NCI-H510A (cell line): ENCODE data around the gene ATP8A2.
"Not testable (repeated sequence)": the region's sequence is repeated elsewhere in the genome, so short reads cannot be mapped to it uniquely, and the experiment has no call there.

ENCODE experiments used
- DNase-seq: peaks from one replicate; lab custom pipeline; 2025; lab: John Stamatoyannopoulos, UW

Gene ATP8A2

DNA sequence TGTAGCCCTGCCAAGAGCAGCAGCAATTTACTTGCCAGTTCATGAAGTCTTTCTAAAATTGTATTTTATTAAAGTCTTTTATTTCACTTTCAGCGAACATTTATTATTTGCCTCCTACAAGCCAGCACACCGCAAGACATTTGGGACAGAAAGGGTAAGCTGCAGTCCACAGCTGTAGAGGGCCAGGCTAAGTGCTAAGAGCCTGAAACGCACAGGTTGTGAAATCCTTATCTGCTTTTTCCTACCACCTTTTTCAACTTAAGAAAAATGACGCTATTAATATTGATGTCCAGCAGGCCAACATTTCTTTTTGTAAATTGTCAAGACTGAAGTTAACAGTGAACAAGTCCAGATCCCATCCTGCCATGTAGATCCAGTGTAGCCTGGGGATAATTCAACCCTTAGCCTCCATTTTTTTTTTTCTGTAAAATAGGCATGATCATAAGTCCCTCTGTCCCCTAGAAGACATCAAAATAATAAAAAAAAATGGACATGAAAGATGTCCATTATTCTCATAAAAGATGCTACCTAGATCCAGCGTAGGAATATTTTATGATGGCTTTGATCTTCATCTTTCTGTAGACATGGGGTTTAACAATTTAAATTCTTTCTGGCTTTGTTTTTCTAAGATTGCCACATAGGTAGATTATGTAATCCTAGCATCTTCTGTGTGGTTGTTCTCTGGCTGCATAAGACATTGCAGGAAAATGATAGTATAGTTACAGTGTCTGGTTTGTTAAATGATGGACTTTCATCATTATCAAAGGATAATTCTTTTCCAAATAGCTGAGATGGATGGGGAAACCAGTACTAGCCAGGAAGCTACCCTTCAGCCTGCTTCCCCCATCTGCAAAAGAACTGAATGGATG, 551.7 kb downstream of the ATP8A2 start:
- no peak for DNase-seq

DNA sequence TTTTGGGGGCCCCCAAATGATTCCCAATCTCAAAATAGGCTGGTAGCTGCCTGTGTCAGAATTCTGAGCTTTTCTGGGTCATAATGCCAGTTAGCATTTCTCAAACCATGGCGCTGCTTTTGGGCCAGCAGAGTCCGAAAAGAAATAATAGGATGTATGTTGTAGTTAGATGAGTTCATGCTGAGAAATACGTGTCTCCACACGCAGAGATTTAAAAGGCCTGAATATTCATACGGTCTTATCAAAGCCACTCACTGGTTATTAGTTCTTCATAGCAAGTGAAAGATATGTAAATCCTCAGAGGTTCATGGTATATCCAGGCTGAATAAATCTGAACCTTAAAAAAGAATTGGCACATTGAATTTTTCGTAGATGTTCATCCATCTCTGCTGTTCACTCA, 555.6 kb downstream of the ATP8A2 start:
- DNase-seq, result no peak

GRCh38 chr13:25927932-25928331, 556.2 kb downstream of the ATP8A2 start:
- no peak for DNase-seq

- DNase-seq, result no peak
Observed at GRCh38 chr13:25928941-25929505, 557.2 kb downstream of the ATP8A2 start.

DNA sequence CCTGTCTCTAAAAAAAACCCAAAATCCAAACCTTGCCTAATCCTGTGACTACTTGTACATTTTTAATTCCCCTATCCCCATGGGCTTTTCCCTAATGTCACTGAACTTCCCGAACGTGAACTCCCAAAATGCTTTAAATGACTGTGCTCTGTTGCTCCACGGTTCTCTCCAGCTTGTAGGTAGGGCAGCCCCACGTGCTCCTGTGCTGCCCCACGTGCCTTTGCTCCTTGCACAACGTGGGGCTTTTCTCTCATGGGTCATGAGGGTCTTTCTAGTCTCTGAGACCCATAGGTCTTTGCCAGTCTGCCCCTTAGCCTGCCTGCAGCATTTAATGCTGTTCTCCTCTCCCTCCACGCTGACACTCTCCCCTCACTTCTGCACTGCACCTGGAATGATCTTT, 558.0 kb downstream of the ATP8A2 start:
- no peak for DNase-seq

GRCh38 chr13:25930653-25931052, 558.9 kb downstream of the ATP8A2 start:
- DNase-seq, result no peak

- no peak for DNase-seq
Observed at GRCh38 chr13:25932365-25932764, 560.6 kb downstream of the ATP8A2 start.

DNA sequence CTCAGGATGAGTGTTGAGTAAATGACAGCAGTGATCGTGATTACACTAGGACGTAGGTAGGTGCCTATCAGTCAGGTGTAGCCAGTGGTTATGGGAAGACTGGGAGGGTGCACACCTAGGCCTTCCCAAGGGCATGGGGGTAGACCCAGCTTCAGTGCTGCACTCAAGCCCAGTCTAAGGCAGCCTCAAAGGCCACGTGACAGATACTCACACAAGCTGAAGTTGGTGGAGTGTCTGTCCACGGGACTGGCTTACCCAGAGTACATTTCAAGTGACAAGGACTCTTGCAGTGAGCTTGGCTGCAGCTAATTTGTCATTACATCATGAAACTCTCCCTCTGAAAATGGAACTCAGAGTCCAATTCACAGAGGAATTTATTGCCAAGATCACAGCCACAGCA, 561.7 kb downstream of the ATP8A2 start:
- no peak for DNase-seq

- no peak for DNase-seq
Observed at GRCh38 chr13:25934127-25934526, 562.4 kb downstream of the ATP8A2 start.

DNA sequence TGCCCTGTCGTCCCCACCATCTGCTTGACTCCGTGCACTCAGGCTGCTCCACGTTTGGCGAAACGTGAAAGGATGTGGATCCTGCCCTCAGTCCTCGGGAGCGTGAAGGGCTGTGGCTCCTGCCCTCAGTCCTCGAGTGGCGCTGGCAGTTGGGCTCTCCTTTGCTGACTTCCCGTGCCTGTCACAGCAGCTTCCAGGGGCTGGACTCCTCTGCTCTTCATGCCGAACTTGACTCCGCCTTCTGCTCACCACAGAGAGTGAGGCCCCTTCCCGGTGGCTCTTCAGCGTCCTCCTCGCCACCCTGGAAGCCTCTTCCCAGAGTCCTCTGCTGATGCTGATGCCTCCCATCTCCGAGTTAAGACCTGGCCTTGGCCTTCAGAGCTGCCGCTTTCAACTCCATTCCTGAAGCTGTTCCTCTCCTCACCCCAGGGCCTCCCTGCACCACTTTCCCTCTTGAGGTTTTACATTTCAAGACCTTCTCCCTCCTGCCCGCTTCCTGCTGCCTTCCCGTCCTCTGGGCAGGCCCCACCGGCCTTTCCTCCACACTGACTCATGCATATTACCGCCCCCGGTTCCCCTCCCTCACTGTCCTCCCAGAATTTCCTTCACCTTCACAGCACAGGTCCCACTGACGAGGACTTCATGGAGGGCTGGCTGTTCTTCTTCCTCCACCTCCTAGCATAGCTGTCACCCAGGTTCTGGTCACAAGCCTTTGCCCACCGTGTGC, 568.4 kb downstream of the ATP8A2 start:
- no peak for DNase-seq

GRCh38 chr13:25943081-25943480, 571.3 kb downstream of the ATP8A2 start:
- no peak for DNase-seq

DNA sequence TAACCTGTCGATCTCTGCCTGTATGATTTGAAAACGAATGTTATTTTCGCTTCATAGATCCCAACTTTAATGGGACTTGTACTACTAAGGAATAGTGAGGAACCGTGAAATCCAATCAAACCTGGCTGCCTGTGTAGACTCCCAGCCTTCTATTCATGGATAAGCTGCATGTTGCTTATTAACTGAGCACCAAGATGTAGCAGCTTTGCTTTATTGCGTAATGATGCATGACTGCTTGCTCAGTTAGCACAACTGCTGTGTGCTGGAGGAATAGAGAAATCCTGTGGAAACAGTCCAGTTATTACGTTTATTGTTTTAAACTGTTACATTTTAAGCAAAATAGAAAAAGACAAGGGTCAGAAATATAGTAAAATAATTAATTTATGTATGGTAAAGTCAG, 571.9 kb downstream of the ATP8A2 start:
- no peak for DNase-seq

- DNase-seq, result no peak
Observed at GRCh38 chr13:25945596-25945995, 573.8 kb downstream of the ATP8A2 start.

DNA sequence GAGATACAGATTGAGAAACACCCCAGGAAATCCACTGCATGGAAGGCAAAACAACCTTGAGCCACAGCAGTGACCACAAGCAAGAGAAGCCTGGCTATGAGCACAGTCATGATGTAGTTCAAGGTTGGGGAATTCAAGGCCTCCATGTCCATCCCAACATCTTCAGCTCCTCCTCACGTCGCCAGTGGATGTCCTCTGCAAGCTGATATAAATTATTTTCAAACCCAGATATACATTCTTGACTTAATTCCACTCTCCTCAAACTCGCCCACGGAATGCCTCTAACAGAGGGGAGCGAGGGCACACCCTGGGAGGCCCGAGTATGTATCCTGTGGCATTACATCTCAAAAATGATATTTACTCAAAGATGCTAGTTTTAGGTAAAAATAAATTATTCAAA, 574.5 kb downstream of the ATP8A2 start:
- DNase-seq, result no peak

DNA sequence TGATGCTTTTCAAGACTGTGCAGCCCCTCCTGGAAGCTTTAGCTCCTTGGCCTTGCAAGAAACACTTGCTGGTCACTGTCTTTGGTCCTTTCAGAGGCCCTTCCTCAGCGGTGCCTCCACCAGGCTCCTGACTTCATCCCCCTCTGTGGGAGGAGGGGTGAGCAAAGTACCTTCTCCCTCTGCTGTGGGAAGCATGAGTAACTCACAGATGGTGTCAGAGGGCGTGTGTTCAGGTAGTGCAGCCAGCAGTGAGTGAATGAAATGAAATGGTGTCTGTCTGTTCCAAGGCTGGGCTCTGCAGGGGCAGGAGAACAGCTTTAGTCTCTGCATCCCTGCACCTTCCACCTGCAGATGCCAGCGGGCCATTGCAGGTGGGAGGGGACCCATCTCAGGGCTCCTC, 577.1 kb downstream of the ATP8A2 start:
- no peak for DNase-seq

GRCh38 chr13:25951831-25952230, 580.1 kb downstream of the ATP8A2 start:
- no peak for DNase-seq

DNA sequence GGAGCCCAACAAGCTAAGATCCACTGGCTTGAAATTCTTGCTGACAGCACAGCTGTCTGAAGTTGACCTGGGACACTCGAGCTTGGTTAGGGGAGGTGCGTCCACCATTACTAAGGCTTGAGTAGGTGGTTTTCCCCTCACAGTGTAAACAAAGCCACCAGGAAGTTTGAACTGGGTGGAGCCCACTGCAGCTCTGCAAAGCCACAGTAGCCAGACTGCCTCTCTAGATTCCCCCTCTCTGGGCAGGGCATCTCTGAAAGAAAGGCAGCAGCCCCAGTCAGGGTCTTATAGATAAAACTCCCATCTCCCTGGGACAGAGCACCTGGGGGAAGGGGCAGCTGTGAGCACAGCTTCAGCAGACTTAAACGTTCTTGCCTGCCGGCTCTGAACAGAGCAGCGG, 582.3 kb downstream of the ATP8A2 start:
- not testable (repeated sequence) for DNase-seq

DNA sequence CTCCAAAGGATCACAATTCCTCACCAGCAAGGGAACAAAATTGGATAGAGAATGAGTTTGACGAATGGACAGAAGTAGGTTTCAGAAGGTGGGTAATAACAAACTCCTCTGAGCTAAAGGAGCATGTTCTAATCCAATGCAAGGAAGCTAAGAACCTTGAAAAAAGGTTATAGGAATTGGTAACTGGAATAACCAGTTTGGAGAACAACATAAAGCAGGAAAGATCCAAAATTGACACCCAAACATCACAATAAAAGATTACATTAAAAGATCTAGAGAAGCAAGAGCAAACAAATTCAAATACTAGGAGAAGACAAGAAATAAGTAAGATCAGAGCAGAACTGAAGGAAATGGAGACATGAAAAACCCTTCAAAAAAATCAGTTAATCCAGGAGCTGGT, 583.2 kb downstream of the ATP8A2 start:
- DNase-seq, result not testable (repeated sequence)

DNA sequence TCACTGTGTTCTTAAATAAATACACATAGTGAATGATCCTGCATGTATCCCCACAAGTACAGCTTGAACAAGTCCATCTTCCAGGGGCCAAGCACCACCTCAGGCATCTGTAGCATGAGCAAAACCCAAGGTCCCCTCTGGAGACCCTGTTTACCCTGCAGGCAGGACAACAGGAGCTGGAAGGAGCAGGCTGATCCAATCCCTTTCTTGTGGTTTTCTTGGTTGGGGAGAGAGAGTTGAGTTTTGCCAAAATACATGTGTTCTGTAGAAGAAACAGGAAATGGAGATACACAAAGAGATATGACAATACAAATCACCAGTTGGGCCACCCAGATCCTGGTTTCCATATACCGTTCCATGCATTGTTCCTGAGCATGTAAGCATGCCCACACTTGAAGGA, 587.2 kb downstream of the ATP8A2 start:
- DNase-seq, result no peak

DNA sequence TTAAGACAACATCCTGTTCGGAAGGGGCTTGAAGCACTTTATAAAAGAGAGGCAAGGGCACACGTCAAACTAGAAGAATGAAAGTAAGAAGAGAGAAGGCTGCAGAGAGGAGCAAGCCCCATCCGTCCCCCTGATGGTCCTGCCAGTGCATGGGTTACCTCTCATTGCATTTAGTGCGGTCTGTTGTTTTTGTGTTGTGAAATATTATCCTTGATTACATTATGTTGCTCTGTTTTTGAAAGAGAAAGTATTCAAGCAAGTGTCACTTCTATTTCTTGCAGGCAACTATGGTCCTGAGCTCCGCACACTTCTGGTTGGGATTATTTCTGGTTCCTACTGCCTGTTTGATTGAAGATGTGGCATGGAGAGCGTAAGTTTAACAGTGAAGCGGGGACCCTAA, 589.5 kb downstream of the ATP8A2 start:
- DNase-seq, result no peak

- no peak for DNase-seq
Observed at GRCh38 chr13:25963674-25964073, 591.9 kb downstream of the ATP8A2 start.

- DNase-seq, result no peak
Observed at GRCh38 chr13:25965596-25965995, 593.8 kb downstream of the ATP8A2 start.

- DNase-seq, result no peak
Observed at GRCh38 chr13:25966086-25966485, 594.3 kb downstream of the ATP8A2 start.
